Right lobe of liver (tissue), 4 donors: ENCODE data around the gene HSPB9.

Source experiments
- POLR2A ChIP-seq: fragments of 450-650 bp; IDR thresholded peaks from one replicate; pipeline ENCODE4 v1.6.1; 2017; ENCODE audit warnings: antibody characterized with exemption, mild to moderate bottlenecking
- TF ChIP-seq, protein P1 (sequence below), 4 donors: fragments of 200-600 bp in 3 of 4; fragments of 450-650 bp in 1 of 4; IDR thresholded peaks; one replicate each; pipeline versions ENCODE4 v1.5.1 to v1.8.0; 2016 to 2022; ENCODE audit warnings: antibody characterized with exemption in 4 of 4, mild to moderate bottlenecking in 2 of 4
- donor health status: DM: no; HTN: no; CAD: no.
- donor health status: DM: no; HTN: no; CAD: no.
- donor health status: DM: no; HTN: yes; CAD: no.

DNA sequence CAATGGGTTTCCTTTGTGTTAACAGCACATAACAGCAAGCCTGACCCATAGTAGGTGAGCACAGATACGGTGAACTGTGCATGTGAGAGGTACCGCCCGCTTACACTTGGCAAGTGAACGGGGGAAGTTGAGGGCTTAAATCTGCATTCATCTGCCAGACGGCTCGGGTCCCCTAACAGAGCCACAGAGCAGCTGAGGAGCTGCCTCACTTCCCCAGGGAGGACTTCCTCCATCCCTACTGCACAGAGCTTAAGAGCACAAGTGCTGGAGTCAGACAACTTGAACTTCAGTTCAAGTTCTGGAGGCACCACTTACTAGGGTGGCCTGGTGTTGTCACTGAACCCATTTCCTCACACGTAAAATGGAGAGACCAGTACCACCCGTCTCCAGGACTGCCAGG lies 18.8 kb downstream of the HSPB9 start:
- TF ChIP-seq, protein P1, sequence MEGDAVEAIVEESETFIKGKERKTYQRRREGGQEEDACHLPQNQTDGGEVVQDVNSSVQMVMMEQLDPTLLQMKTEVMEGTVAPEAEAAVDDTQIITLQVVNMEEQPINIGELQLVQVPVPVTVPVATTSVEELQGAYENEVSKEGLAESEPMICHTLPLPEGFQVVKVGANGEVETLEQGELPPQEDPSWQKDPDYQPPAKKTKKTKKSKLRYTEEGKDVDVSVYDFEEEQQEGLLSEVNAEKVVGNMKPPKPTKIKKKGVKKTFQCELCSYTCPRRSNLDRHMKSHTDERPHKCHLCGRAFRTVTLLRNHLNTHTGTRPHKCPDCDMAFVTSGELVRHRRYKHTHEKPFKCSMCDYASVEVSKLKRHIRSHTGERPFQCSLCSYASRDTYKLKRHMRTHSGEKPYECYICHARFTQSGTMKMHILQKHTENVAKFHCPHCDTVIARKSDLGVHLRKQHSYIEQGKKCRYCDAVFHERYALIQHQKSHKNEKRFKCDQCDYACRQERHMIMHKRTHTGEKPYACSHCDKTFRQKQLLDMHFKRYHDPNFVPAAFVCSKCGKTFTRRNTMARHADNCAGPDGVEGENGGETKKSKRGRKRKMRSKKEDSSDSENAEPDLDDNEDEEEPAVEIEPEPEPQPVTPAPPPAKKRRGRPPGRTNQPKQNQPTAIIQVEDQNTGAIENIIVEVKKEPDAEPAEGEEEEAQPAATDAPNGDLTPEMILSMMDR (IDR thresholded peaks at IDR 0.05) = no peak
- no peak for TF ChIP-seq POLR2A
